GM19238 (cell line): ENCODE results near the gene SMYD5.
A peak's percentile ranks its signal among the peaks of the same experiment; 100 is the strongest.
"Not testable (repeated sequence)": the region's sequence is repeated elsewhere in the genome, so short reads cannot be mapped to it uniquely, and the experiment has no call there.

Experiments
- DNase-seq: peaks from one replicate; pipeline ENCODE4 v3.0.0; 2011; ENCODE audit warnings: low spot score; ENCODE audit not compliant: insufficient read length

The SMYD5 gene

DNA sequence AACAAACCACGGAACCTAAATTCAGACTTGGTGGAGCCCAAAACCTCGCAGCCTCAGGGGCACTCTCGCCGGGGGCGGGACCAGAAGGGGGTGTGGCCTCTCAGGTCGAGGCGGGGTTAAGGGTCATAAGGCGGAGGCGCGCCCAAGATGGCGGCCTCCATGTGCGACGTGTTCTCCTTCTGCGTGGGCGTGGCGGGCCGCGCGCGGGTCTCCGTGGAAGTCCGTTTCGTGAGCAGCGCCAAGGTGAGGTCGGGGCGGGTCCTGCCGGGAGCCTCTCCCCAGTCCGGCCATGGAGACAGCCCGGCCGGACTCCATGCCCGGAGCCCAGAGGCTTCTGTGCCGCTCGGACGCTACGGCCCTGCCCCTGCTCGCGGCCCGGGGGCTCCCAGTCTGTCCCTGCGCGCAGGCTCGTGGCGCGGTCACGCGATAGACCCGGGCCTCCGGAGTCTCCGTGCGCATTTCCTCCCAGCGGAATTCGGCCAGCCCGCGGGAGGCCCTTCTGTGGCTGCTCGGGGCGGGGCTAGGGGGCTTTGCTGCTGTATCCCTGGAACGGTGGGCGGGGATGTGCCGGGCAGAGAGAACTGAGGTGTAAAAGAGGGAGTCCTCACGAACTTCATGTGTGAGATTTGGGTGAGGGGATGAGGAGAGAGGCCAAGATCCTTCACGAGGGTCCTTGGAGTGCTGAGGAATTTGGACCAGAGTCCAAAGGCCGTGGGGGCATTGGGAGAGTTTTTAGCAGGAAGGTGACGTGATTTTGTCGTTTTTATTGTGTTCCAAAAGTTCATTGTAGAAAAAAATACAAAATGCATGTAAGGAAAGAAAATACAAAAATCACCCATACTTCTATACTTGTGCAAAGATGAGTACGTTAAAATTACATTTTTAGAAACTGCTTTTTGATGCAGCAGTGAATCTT, at the start of gene SMYD5:
Gene SMYD5 (plus strand): TSS at position 126 of the 916 bp plus-strand sequence. CDS start 22 bp downstream, at position 148.
- peak; percentile 86 for DNase-seq

DNA sequence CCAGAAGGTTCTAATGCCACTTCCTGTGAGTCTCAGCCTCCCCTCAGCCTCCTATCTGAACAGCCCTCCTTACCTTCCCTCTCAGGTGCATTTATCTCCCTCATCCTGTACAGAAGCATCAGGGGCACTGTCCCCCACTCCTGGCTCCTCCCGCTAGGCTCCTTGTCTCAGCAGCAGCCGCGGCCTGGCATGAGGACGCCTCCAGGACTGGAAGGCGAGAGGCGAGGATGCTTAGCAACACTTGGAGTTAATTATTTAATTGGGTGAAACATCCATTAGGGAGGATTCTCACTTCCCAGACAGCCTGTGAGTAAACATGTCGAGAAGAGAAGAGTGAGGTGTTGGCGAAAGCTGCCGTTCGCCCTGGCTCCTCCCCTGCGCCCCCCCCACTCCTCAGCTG, 48.1 kb upstream of the SMYD5 start:
- DNase-seq, result not testable (repeated sequence)

DNA sequence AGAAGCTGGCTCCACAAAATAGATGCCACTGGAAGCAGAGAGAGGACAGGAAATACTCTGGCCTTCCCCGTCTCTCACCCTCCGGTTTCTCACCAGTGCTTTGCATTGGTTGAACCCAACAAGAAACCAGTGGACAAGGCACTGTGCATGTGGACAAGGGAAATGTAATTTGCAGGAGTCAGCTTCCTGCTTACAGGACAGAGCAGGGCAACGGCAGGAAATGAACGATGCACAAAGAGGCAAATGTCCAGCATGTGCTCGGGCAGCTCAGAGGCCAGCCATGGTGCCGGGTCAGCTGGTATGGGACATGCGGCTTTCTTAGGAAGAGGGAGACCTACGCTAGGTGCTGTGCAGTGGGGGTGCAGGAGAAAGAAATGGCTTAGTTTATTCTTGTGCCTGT, 47.2 kb upstream of the SMYD5 start:
- not testable (repeated sequence) for DNase-seq

DNA sequence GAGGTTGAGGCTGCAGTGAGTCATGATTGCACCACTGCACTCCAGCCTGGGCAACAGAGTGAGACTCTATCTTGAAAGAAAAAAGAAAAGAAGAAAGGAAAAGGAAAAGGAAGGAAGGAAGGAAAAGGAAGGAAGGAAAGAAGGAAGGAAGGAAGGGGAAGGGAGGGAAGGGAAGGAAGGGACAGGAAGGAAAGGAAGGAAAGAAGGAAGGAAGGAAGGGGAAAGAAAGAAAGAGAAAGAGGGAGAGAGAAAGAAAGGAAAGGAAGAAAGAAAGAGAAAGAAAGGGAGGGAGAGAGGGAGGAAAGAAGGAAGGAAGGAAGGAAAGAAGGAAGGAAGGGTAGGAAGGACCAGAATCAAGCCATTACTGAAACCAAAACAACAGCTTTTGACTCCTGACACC, 45.7 kb upstream of the SMYD5 start:
- DNase-seq, result not testable (repeated sequence)

DNA sequence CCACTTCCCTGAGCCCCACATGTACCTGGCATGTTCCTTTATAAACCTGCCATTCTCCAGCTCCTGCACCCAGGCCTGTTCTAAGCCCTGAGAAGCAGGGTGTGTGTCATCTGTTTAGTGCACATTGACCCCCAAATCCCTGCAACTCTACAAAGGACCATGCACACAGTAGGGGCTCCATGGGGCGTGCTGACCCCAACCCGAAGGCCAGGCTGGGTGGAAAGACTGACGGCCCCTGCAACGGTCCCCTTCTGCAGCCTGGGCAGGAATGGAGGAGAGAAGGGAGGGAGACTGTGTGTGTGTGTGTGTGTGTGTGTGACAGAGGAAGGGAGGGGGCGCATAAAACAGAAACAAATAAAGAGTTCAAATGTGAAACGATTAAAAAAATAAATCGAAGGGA, 43.7 kb upstream of the SMYD5 start:
- DNase-seq, result not testable (repeated sequence)

DNA sequence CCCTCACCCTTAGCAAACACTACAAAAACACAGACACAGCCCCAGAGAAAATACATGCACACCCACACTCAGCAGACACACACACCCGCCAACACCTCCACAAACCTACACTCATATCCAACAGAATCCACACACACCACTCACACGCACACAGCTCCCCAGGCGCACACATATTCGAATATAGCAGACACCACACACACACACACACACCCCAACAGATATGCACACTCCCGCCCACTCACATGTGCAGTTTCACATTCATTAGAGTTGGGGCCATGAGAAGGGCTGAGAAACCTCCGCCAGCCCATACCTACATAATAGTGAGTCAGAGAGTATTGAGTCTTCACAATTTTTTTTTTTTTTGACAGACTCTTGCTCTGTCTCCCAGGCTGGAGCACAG, 41.1 kb upstream of the SMYD5 start:
- no peak for DNase-seq

DNA sequence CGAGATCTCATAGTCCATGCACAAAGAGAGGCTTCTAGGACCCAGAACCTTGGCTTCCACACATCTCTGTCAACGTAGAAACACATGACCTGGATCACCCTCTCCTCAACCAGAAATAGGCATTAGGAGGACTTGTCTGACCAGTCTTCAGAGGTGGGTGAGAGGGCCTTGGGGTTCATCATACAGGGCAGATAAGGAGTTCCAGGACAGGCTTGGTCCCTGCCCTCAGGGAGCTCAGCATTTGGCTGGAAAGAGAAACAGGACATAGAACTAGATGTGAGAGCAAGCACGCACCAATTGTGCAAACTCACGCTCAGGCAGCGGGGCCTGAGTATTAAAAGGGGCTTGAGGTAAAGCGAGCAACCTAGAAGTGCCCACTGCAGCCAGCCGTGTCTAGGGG, 40.3 kb upstream of the SMYD5 start:
- no peak for DNase-seq

DNA sequence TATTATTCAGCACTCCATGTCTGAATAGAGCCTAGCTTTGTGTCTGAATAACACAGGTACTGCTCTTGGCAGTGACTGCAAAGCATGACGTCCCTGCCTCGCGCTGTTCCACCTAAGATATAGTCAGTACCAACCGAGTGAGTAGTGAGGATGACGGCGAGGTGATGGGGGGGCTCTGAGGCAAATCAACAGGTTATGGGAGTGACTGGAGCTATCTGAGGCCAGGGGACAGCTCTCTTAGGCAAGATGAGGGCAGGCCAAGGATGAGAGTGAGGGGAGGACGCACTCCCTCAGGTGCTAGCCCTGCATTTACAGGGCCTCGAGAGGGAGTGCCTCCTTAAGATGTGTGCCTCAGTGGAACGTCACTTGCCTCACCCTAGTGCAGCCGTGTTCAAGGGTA, 39.8 kb upstream of the SMYD5 start:
- no peak for DNase-seq

DNA sequence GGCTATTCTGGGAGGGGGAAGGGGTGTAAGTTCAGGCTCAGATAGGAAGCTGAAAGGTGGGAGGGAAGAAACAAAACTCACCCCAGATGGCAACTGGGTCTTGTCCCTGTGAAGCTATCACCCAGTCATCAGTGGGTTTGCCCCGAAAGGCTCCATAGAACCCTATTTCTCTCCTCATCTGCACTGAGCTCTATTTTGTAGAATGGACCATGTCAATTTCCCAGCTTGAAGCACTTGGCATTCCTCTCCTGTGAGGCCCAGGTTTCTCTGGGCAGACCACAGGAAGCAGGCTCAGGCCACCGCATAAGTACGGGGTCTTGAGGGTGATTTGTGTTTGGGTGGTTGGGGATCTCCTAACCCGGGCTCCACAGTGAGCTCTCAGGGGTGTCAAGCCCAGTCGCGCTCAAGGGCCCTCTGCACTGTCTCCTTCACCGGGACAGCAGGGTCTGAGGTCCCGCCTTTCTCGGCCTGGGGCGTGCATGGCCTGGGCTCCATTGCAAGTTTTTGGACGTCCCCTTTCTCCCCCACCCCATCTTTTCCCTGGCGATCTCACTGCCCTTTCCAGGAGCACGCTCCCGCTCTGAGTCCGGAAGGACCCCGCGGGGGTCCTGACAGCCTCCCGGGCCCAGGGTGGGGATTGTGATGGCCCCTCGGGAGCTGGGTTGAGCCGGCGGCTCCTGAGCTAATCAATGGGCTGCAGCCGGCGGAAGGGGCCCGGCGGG, 38.9 kb upstream of the SMYD5 start:
- no peak for DNase-seq

DNA sequence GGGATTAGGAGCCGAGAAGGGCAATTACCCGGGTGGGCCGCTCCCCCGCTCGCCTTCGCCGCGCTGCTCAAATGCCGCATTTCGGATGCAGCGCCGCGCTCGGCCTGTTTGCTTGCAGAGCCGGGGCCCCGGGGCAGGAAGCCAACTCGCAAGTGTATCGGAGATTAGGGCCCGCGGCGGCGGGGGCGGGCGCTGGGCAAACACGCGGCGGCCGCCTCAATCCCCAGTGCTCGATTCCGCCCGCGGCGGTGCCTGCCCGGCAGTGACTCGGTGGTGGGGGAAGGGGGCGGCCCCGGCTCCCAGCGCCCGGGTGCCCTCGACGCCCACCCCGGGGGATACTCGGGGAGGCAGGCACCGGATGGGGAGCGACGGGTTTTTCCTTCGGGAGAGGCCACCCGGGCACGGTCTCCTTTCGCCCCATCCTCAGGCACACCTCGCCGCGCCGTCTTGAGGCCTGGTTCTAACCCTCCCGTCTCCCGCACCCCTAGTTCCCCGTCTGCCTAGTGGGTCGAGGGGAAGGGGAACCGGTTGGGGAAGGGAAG, 38.3 kb upstream of the SMYD5 start:
- DNase-seq, result no peak

DNA sequence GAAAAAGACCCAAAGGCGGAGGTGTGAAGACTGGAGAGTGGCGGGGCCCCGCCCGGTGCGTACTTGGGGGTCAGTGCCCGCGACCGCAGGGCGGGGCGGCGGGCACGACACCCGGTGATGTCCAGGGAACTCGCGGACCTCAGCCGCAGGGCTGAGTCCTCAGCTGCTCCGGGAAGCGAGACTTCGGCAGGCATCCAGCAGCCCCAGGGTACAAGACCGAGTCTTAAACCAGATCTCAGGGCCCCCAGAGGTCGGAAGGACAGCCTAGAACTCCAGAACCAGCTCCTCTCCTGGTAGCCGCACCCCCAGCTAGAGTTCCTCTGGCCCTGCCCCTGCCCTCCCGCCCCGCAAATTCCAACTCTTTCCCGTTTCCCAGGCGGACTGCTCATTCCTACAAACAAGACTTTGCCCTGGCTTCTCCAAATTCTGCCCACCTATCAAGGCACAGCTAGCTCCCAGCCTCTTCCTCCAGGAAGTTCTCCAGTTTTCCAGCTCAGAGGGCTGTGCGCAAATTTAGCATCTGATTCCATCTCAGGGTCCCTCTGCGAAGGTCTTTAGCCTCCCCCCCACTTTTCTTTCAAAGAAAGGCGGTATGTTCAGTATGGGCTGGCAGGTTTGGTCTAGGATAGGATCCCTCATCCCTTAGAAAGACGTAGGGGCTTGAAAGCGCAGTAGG, 37.7 kb upstream of the SMYD5 start:
- DNase-seq, result no peak

DNA sequence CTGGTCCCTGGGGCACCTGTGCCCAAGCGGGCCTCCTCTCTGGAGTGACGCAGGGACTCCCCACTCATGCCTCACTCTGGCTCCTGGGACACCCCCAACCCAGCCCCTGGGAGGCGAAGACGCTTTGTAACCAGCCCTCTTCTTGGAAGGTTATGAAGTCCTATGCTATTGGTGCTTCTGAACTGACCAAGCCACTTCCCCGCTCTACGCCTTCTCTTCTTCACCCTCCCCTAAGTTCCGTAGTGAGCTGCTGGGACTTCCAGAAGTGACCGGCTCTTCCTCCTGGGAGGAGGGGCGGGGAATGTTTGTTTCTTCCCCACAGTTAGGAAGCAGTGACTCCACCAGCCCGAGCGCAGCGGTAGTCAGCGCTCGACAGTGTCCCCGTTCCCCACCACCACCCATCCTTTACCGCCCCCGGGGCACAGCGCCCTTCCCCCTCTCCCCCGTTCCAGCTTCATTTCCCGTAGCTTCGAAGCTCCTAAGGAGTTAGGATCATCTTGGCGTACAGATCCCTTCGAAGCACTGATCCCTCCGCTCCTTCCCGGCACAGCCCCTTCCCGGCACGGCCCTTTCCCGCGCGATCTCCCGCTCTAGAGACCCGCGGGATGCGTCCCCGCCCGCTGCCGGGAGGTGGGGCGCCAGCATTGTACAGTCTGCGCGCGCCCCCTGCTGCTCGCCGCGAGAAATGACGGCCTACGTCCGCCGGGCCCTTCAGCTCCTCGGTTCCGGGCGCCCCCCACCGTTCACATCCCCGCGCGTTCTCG, 37.0 kb upstream of the SMYD5 start:
- peak; percentile 92 for DNase-seq

DNA sequence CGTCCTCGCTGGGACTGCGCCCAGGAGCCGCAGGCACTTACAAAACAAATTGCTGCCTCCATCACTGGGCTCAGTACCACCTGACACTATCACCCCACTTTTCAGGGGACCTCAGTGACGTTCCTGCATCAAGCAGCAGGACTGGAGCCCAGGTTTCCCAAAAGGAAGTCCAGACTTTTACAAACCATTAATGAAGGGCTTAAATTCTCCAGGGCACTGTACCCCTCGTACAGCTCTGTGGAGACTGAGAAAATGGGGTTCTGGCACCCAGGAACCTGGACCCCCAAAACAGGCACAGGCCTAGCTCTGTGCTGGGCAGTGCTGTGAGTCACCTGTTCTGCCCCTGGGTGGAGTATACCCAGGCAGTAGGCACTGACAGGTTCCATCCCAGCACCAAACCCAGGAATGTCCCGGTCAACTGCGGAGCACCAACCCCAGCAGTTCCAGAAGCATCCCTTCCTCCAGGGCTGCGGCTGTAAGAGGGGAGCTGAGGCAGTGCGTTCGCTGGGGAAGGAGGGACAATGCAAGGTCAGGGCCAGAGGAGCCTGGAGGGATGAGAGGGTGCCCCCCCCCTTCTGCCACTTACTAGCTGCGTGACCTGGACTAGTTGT, 36.3 kb upstream of the SMYD5 start:
- DNase-seq, result no peak

DNA sequence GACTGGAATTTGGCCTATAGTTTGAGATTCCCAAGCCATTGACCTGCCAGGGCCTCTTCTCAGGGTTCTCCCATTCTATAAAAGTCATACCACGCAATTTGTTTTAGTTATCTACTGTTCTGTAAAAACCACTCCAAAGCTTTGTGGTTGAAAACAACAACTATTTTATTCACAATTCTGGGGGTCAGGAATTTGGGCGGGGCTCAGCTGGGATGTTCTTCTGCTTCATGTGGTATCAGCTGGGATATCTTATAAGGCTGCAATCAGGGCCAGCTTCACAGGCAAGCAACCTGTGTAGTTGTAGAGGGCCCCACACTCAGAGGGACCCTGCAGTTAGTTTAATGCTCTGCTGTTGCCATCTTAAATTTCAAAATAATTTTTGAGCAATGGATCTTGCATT, 28.1 kb upstream of the SMYD5 start:
- DNase-seq, result no peak

DNA sequence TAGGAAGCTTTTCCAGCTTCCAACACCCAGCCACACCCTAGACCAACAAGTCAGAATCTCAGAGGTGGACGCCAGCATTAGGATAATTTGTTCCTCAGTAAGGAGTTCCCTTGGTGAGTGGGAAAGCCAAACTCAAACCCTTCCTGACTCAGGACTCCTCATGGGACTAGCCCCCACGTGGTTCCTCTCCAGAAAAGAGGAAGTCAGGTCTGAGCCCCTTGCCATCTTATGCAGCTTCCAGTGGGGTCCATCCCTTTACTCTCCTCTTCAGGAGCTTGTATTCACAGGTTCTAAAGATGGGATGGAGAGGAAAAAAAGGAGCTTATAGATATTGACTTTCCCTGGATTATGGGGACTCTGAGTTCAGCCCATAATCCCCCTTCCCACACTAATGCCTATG, 26.5 kb upstream of the SMYD5 start:
- DNase-seq, result no peak

DNA sequence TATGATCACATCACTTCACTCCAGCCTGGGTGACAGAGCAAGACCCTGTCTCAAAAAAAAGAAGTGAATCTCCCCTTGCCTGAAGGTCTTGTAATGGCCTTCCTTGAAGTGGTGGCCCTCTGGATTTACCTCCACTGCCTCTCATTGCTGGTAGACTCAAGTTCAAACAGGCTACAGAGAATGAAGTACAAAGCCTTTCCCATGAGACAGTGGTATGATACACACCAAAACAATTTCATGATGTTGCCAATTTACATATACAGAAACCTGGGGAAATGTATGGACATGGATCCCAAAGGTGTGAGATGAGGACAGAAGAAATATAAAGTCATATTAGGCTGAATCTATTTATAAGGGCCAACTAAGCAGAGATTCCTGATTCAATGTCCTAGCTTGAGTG, 16.5 kb upstream of the SMYD5 start:
- DNase-seq, result no peak

DNA sequence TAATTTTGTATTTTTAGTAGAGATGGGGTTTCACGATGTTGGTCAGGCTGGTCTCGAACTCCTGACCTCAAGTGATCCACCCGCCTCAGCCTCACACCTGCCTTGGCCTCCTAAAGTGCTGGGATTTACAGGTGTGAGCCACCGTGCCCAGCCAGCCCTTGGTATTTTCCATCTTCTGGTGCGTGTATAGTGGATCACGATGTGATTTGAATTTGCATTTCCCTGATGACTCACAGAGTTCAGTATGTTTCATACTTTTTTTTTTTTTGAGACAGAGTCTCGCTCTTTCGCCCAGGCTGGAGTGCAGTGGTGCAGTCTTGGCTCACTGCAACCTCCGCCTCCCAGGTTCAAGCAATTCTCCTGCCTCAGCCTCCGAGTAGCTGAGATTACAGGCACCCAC, 13.8 kb upstream of the SMYD5 start:
- DNase-seq, result not testable (repeated sequence)

DNA sequence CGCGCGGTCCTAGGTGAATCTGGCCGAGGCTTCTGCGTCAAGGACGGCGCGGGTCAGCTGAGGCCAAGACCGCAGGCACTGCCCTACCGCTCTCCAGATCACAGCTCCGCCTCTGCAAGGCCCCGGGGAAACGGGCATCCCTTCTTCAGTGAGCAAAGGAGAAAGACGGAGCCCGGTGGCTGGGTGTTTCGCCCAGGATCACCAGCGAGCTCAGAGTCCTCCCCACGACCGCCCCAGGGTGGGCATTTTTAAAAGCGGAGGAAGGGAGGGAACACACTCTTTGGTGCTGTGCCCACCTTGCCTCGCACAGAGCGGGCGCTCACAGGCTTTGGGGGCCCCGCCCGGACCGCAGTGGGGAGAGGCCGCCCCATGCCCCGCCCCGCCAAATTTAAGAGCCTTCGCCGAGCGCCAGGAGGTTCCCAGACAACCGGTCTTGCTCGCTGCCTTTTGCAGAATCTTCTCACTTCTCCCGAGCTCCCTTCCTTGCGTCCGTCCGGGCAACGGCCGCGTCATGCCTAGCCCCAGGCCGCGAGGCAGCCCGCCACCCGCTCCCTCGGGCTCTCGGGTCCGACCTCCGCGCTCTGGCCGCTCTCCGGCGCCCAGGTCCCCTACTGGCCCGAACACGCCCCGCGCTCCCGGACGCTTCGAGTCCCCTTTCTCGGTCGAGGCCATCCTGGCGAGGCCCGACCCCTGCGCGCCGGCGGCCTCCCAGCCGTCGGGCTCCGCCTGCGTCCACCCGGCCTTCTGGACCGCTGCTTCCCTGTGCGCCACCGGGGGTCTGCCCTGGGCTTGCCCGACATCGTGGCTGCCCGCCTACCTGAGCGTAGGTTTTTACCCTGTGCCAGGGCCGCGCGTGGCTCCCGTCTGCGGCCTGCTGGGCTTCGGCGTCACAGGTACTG, 11.6 kb upstream of the SMYD5 start, which contains the start of gene NOTO:
Gene NOTO (plus strand): TSS at position 419 of the 899 bp plus-strand sequence. CDS start 93 bp downstream, at position 512.
- DNase-seq, result no peak

DNA sequence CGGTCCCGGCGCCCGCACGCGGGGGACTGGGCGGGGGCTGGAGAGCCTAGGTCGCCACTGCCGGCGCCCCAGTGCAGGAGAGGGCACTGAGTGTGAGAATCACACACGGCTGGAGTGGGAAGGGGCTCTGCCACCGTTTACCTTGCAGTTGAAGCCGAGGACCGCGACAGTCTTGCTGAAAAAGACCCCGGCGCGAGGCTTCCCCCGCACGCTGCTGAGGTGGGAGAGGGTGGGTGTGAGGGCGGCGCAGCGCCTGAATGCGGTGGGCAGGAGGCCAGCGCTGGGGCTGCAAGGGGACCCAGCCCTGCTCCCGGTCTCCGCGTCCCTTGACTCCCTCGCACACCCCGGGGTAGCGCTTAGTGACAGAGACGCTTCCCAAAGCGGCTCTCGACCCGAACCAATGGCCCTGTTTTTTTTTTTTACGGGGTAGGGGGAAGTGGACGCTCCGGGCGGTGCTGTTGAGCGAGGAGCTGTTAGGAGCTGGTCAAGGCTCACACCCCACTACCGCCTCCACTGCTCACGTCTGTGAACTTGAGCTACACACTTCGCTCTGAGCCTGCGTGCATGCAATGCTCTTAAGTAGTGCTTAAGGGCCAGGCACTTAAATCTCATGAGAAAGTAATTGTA, 10.9 kb upstream of the SMYD5 start:
- no peak for DNase-seq
